Mammary epithelial cell (primary cell): Measurements from ENCODE around the gene CAMK1.

Experiments
- EZH2 ChIP-seq: IDR thresholded peaks from 2 replicates; pipeline ENCODE4 v1.6.1; 2012; ENCODE audit warnings: low read length, inconsistent platforms, borderline replicate concordance
- TF ChIP-seq, protein P1 (sequence below), 2 donors: IDR thresholded peaks in 1 of 2; conservative IDR thresholded peaks in 1 of 2; 2 replicates each; pipeline ENCODE4 v1.5.1; 2011 to 2012; ENCODE audit warnings: inconsistent platforms in 2 of 2, low read length in 2 of 2, mild to moderate bottlenecking in 2 of 2, control low read depth in 1 of 2, low read depth in 1 of 2; ENCODE audit not compliant: insufficient read depth in 1 of 2; ENCODE audit errors: extremely low read depth in 1 of 2

DNA sequence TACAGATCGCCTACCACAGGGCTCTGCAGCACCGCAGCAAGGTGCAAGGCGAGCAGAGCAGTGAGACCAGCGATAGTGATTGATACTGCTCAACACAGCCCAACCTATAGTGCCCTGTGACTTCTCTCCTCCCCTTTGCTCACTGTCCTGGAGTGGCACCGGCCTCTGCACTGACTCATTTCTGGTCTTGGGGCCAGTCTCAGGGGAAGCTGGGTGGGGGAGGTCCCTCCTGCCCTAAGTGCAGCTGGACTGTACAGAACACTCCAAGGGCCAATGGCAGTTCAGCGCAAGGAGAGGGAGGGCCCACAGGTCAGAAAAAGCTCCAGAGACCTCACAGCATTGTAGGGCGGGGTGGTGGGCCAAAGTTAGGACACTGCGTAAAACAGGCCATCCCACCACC lies 22.5 kb downstream of the CAMK1 start:
- TF ChIP-seq, protein P1, sequence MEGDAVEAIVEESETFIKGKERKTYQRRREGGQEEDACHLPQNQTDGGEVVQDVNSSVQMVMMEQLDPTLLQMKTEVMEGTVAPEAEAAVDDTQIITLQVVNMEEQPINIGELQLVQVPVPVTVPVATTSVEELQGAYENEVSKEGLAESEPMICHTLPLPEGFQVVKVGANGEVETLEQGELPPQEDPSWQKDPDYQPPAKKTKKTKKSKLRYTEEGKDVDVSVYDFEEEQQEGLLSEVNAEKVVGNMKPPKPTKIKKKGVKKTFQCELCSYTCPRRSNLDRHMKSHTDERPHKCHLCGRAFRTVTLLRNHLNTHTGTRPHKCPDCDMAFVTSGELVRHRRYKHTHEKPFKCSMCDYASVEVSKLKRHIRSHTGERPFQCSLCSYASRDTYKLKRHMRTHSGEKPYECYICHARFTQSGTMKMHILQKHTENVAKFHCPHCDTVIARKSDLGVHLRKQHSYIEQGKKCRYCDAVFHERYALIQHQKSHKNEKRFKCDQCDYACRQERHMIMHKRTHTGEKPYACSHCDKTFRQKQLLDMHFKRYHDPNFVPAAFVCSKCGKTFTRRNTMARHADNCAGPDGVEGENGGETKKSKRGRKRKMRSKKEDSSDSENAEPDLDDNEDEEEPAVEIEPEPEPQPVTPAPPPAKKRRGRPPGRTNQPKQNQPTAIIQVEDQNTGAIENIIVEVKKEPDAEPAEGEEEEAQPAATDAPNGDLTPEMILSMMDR (conservative IDR thresholded peaks at IDR 0.05 in 1 of 2, IDR thresholded peaks at IDR 0.05 in 1 of 2; ENCODE audit: extremely low read depth in 1 of 2, insufficient read depth in 1 of 2, low read depth in 1 of 2, low read length in 2 of 2) = no peak
- no peak for TF ChIP-seq EZH2
